Glutamatergic neuron (in vitro differentiated cells): ENCODE data around the gene APBA2. TPM values are rescaled to one million over a fixed set of nuclear protein-coding genes. Genes with fewer than 3 reads are reported as not detected.
"Not testable (repeated sequence)": the region's sequence is repeated elsewhere in the genome, so short reads cannot be mapped to it uniquely, and the experiment has no call there.

Experiments used
- DNase-seq: peaks from one replicate; pipeline ENCODE4 v3.0.0; 2022
- H3K27ac Mint-ChIP-seq: one replicate; pipeline ENCODE4 v1.8.0; 2020; ENCODE audit warnings: mild to moderate bottlenecking, mixed read lengths, inconsistent platforms; ENCODE audit not compliant: unreplicated experiment
- H3K27me3 Mint-ChIP-seq: one replicate; pipeline ENCODE4 v1.8.0; 2020; ENCODE audit warnings: mild to moderate bottlenecking, moderate library complexity, mixed read lengths, inconsistent platforms; ENCODE audit not compliant: unreplicated experiment
- H3K36me3 Mint-ChIP-seq: one replicate; pipeline ENCODE4 v1.8.0; 2020; ENCODE audit warnings: mild to moderate bottlenecking, mixed read lengths, inconsistent platforms; ENCODE audit not compliant: unreplicated experiment
- H3K4me1 Mint-ChIP-seq: one replicate; pipeline ENCODE4 v1.8.0; 2020; ENCODE audit warnings: mild to moderate bottlenecking, low read depth, mixed read lengths, inconsistent platforms; ENCODE audit not compliant: unreplicated experiment
- H3K4me3 Mint-ChIP-seq: one replicate; pipeline ENCODE4 v1.8.0; 2020; ENCODE audit warnings: mild to moderate bottlenecking, mixed read lengths, inconsistent platforms; ENCODE audit not compliant: unreplicated experiment
- H3K9me3 Mint-ChIP-seq: one replicate; pipeline ENCODE4 v1.8.0; 2020; ENCODE audit warnings: mild to moderate bottlenecking, moderate library complexity, mixed read lengths, inconsistent platforms; ENCODE audit not compliant: unreplicated experiment
- total RNA-seq: library from RNA; stranded (reverse); fragmentation: NEBNext Ultra II Directional; extraction: Animal tissue kit (Norgen Biotek cat#: 25700); gene quantifications from one replicate; pipeline ENCODE4 v1.2.1, GENCODE V29; 2021; ENCODE audit not compliant: unreplicated experiment
- TF ChIP-seq, protein P1 (sequence below): fragments of 200-600 bp; sonication (generic); IDR thresholded peaks from one replicate; pipeline ENCODE4 v1.5.0; 2021; ENCODE audit not compliant: partially characterized antibody, unreplicated experiment

APBA2 gene
- total RNA-seq, 1 donor from 2014 or later, result 166 TPM

DNA sequence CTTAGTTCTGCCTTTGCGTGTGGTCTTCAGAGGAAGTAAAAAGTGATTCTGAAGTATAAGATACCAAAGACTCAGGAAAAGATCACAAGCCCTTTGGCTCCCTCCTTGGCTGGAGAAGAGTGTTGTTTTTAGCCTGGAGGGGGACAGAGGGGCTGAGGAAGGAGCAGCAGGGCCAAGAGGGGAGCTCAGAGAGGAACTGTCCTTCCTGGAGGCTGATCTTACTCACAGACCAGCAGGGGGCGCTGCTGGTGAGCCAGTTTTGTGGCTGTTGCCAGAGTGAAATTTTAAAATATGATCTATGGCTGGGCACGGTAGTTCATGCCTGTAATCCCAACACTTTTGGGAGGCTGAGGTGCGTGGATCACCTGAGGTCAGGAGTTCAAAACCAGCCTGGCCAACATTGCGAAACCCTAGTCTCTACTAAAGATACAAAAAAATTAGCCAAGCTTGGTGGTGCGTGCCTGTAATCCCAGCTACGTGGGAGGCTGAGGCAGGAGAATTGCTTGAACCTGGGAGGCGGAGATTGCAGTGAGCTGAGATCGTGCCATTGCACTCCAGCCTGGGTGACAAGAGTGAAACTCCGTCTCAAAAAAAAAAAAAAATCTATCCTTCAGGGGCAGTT is 216.5 kb downstream of the APBA2 start:
- TF ChIP-seq, protein P1, sequence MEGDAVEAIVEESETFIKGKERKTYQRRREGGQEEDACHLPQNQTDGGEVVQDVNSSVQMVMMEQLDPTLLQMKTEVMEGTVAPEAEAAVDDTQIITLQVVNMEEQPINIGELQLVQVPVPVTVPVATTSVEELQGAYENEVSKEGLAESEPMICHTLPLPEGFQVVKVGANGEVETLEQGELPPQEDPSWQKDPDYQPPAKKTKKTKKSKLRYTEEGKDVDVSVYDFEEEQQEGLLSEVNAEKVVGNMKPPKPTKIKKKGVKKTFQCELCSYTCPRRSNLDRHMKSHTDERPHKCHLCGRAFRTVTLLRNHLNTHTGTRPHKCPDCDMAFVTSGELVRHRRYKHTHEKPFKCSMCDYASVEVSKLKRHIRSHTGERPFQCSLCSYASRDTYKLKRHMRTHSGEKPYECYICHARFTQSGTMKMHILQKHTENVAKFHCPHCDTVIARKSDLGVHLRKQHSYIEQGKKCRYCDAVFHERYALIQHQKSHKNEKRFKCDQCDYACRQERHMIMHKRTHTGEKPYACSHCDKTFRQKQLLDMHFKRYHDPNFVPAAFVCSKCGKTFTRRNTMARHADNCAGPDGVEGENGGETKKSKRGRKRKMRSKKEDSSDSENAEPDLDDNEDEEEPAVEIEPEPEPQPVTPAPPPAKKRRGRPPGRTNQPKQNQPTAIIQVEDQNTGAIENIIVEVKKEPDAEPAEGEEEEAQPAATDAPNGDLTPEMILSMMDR, result peak; percentile 91
- Mint-ChIP-seq H3K4me1 (peaks cover 13% of the 10 kb centered on the region), H3K27me3 (peaks cover 16% of the 10 kb centered on the region), H3K9me3 (peaks cover 18% of the 10 kb centered on the region)
- H3K27ac Mint-ChIP-seq, H3K36me3 Mint-ChIP-seq, H3K4me3 Mint-ChIP-seq: not testable (repeated sequence)
- DNase-seq, result peak; percentile 82

DNA sequence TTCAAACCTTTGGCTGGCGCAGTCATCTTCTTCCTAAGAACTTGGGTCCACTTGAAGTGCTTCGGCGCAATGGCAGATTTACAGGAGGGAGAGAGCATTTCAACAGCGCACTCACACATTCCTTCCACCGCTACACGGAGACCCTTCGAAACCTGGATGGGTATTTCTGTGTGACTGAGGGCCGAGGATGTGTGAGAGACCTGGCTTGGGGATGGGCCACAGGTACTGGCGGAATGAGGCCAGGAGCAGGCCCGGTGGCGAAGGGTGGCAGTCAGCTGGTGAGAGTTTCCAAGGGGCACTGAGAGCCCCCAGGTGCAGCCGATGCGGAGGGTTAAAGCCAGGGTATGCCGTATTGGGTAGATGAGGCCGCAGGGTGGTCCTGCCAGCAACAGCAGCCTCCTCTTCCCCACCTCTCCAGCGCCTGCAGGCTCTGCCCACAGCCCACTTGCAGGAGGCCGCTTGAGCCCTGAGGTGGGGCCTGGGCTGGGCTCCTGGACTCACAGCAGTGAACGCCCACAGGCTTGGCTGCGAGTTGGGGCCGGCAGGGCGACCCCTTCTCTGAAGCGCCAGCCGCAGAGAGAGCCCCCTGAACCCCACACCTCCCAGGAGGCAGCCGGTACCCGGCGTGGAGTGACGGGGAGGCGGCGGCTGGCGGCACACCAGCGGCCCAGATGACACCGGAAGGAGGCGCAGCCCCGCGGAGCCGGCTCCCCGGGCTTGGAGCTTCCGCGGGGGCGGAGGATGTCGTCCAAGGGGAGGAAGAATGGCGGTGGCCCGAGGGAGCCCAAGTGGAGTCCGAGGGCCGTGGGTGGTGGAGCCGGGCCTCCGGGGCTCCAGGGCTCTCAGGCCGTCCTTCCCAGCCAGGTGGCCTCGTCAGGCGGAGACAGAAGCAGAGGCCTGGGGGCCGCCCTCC is 217.4 kb downstream of the APBA2 start:
- no peak overlapping the region for H3K4me3 Mint-ChIP-seq
- H3K36me3 Mint-ChIP-seq, result no peaks in the 10 kb centered on the region
- TF ChIP-seq, protein P1, result no peak
- no peak for DNase-seq
- peaks cover 13% of the 10 kb centered on the region for H3K4me1 Mint-ChIP-seq
- H3K27ac Mint-ChIP-seq, result no peak overlapping the region
- H3K27me3 Mint-ChIP-seq, result peaks cover 14% of the 10 kb centered on the region
- peaks cover 20% of the 10 kb centered on the region for H3K9me3 Mint-ChIP-seq

DNA sequence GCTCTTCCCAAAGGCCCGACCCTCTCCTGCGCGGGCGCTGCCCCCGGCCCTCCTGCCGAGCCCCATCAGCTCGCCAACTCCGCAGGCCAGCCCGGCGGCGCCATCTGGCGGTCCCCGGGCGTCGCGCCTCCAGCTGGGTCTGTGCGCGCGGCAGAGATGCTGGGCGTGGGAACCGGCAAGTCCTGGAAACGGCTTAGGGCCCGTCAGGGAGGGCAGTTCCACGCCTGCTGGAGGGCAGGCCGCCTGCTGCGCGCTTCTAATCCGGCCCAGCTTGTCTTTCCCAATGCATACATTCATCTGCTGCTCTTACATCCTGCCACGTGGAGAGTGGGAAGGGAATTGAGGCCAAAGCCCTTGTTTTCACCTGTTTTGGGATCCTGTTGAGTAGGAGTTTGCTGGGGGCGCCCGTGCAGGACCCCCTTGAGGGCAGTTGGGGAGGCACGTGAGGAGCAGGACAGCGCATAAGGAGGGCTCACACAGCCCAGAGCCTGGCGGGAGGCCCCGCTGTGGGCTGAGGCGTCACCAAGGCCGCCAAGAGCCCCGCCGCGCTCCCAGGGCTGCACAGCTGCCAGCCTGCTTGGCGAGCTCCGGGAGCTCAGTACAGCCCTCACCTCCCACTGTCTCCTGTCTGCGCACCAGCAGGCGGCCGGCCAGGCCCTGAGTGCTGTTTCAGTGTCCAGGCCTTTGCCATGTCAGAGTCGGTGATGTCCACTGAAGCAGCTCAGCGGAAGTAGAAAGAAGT is 218.2 kb downstream of the APBA2 start:
- Mint-ChIP-seq H3K36me3 (no peaks in the 10 kb centered on the region), H3K27ac (peak overlapping the region; percentile 79)

DNA sequence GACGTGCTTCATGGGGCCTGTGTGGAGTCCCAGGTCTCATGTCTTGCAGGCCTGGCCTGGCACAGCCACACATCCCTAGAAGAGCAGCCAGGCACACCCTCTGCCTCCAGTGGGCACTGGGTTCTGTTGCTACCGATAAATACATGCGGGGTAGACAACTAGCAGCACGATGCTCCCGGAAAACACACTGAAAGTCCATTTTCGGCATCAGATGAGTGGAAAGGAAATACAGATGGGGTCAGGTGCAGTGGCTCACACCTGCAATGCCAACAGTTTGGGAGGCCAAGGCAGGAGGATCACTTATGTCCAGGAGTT is 218.7 kb downstream of the APBA2 start:
- H3K4me1 Mint-ChIP-seq, result peaks cover 13% of the 10 kb centered on the region
- peaks cover 12% of the 10 kb centered on the region for H3K27me3 Mint-ChIP-seq
- TF ChIP-seq, protein P1, result no peak
- no peaks in the 10 kb centered on the region for H3K36me3 Mint-ChIP-seq
- H3K4me3 Mint-ChIP-seq, result peak overlapping the region; percentile 34
- peaks cover 17% of the 10 kb centered on the region for H3K9me3 Mint-ChIP-seq
- H3K27ac Mint-ChIP-seq, result peak overlapping the region; percentile 79
- no peak for DNase-seq

More for the DNA sequence above, 218.2 kb downstream of the APBA2 start:
- peaks cover 12% of the 10 kb centered on the region for H3K27me3 Mint-ChIP-seq
- peaks cover 13% of the 10 kb centered on the region for H3K4me1 Mint-ChIP-seq
- peaks cover 18% of the 10 kb centered on the region for H3K9me3 Mint-ChIP-seq
- DNase-seq, result peak; percentile 93
- TF ChIP-seq, protein P1, result peak; percentile 78
- H3K4me3 Mint-ChIP-seq, result peak overlapping the region; percentile 34
